H1 (cell line): ENCODE measurements around the gene LCNL1. TPM values are rescaled to one million over a fixed set of nuclear protein-coding genes. Genes with fewer than 3 reads are reported as not detected.

Experiments
- CTCF ChIA-PET: fragments of 300-600 bp; sonication (Branson Sonifier 250); formaldehyde crosslinking; loops from one replicate; lab custom pipeline; 2021; ENCODE audit not compliant: partially characterized antibody; lab: Charles Lee
- POLR2A ChIA-PET: fragments of 300-600 bp; sonication (Branson Sonifier 250); formaldehyde crosslinking; loops from one replicate; lab custom pipeline; 2021; ENCODE audit warnings: inconsistent platforms; ENCODE audit not compliant: partially characterized antibody; lab: Charles Lee
- DNase-seq, 2 experiments: peaks; one replicate each; pipeline versions ENCODE4 v3.0.0 to v3.0.0-alpha.2; 2010 to 2022; ENCODE audit warnings: low spot score in 2 of 2, low read depth in 1 of 2, mixed read lengths in 1 of 2
- FAIRE-seq: peaks from 2 replicates; lab custom pipeline; 2011; peaks lifted over from hg19 to GRCh38; lab: Jason Lieb, UNC
- H2AFZ ChIP-seq: 2 replicates; pipeline ENCODE4 v1.8.1; 2012; ENCODE audit warnings: low read length, inconsistent platforms
- H2AK5ac ChIP-seq: 2 replicates; pipeline ENCODE4 v1.6.1; 2013; ENCODE audit warnings: low read depth, low read length
- H2BK120ac ChIP-seq: replicated peaks from 2 replicates; pipeline ENCODE3; 2013; ENCODE audit warnings: low read depth, low read length, inconsistent platforms
- H2BK12ac ChIP-seq: 2 replicates; pipeline ENCODE4 v1.6.1; 2013; ENCODE audit warnings: low read depth, low read length
- H2BK15ac ChIP-seq: 2 replicates; pipeline ENCODE4 v1.6.1; 2013; ENCODE audit warnings: low read length
- H2BK20ac ChIP-seq: 2 replicates; pipeline ENCODE4 v1.6.1; 2013; ENCODE audit warnings: low read length
- H2BK5ac ChIP-seq: 2 replicates; pipeline ENCODE4 v1.6.1; 2013; ENCODE audit warnings: low read depth, low read length
- H3K14ac ChIP-seq: 2 replicates; pipeline ENCODE4 v1.6.1; 2013; ENCODE audit warnings: inconsistent platforms; ENCODE audit not compliant: insufficient read length
- H3K18ac ChIP-seq: 2 replicates; pipeline ENCODE4 v1.6.1; 2013; ENCODE audit warnings: low read length; ENCODE audit errors: extremely low read depth
- H3K23ac ChIP-seq: 2 replicates; pipeline ENCODE4 v1.6.1; 2013; ENCODE audit warnings: inconsistent platforms; ENCODE audit not compliant: insufficient read length
- H3K23me2 ChIP-seq: 2 replicates; pipeline ENCODE4 v1.6.1; 2013; ENCODE audit warnings: low read depth, low read length
- H3K27ac ChIP-seq: 2 replicates; pipeline ENCODE4 v1.6.1; 2011; ENCODE audit warnings: low read depth, low read length, inconsistent platforms
- H3K27me3 ChIP-seq, 4 experiments: replicated peaks in 1 of 4; 1 replicate in 1 of 4; 2 replicates in 3 of 4; pipeline versions ENCODE4 v1.6.1 to v1.8.1; 2011 to 2013; ENCODE audit warnings: low read length in 3 of 4, mild to moderate bottlenecking in 3 of 4, inconsistent platforms in 2 of 4, mixed read lengths in 2 of 4, moderate library complexity in 1 of 4; ENCODE audit not compliant: control insufficient read depth in 3 of 4, insufficient read depth in 3 of 4; ENCODE audit errors: extremely low read depth in 1 of 4
- H3K36me3 ChIP-seq, 4 experiments: 2 replicates each; pipeline versions ENCODE4 v1.6.1 to v1.8.1; 2011 to 2013; ENCODE audit warnings: mild to moderate bottlenecking in 4 of 4, low read length in 3 of 4, moderate library complexity in 2 of 4, control low read depth in 1 of 4, inconsistent platforms in 1 of 4; ENCODE audit not compliant: insufficient read depth in 4 of 4, control insufficient read depth in 2 of 4
- H3K4ac ChIP-seq: replicated peaks from 2 replicates; pipeline ENCODE3; 2013; ENCODE audit warnings: low read length, low read depth, mixed read lengths, inconsistent platforms; ENCODE audit not compliant: insufficient read length
- H3K4me1 ChIP-seq, 4 experiments: replicated peaks in 1 of 4; 1 replicate in 1 of 4; 2 replicates in 3 of 4; pipeline versions ENCODE4 v1.6.1 to v1.8.1; 2011 to 2013; ENCODE audit warnings: low read length in 3 of 4, inconsistent platforms in 2 of 4, mixed read lengths in 1 of 4; ENCODE audit not compliant: insufficient read depth in 4 of 4, control insufficient read depth in 3 of 4
- H3K4me2 ChIP-seq, 2 experiments: 2 replicates each; pipeline versions ENCODE4 v1.6.1 to v1.8.1; 2011 to 2013; ENCODE audit warnings: low read depth in 2 of 2, low read length in 2 of 2, control low read depth in 1 of 2, inconsistent platforms in 1 of 2, mild to moderate bottlenecking in 1 of 2; ENCODE audit not compliant: insufficient read depth in 1 of 2
- H3K4me3 ChIP-seq, 4 experiments: fragments of 200-600, 300-600 bp in 1 of 4; sonication (generic), shearing (Covaris generic), sonication (Bioruptor Twin) in 1 of 4; 2 replicates each; pipeline versions ENCODE4 v1.5.1 to v1.8.1; 2011 to 2016; ENCODE audit warnings: low read length in 4 of 4, low read depth in 3 of 4, control low read depth in 2 of 4, inconsistent platforms in 2 of 4, mild to moderate bottlenecking in 2 of 4, mixed read lengths in 1 of 4, moderate library complexity in 1 of 4; ENCODE audit not compliant: insufficient read depth in 2 of 4; ENCODE audit errors: extremely low read depth in 1 of 4
- H3K56ac ChIP-seq: replicated peaks from 2 replicates; pipeline ENCODE3; 2013; ENCODE audit warnings: low read depth, mild to moderate bottlenecking, mixed read lengths, low read length, inconsistent platforms; ENCODE audit not compliant: insufficient read length
- H3K79me1 ChIP-seq: 2 replicates; pipeline ENCODE4 v1.6.1; 2013; ENCODE audit warnings: low read depth, low read length, control low read depth
- H3K79me2 ChIP-seq, 2 experiments: 2 replicates each; pipeline versions ENCODE4 v1.6.1 to v1.8.1; 2012 to 2013; ENCODE audit warnings: low read length in 2 of 2, mild to moderate bottlenecking in 2 of 2, inconsistent platforms in 1 of 2; ENCODE audit not compliant: insufficient read depth in 2 of 2, control insufficient read depth in 1 of 2
- H3K9ac ChIP-seq, 4 experiments: replicated peaks in 1 of 4; 1 replicate in 1 of 4; 2 replicates in 3 of 4; pipeline versions ENCODE4 v1.6.1 to v1.8.1; 2011 to 2013; ENCODE audit warnings: low read depth in 3 of 4, low read length in 3 of 4, control low read depth in 2 of 4, mild to moderate bottlenecking in 2 of 4, moderate library complexity in 2 of 4, inconsistent platforms in 1 of 4; ENCODE audit errors: extremely low read depth in 1 of 4
- H3K9me3 ChIP-seq, 2 experiments: 2 replicates each; pipeline versions ENCODE4 v1.6.1 to v1.8.1; 2012 to 2013; ENCODE audit warnings: mild to moderate bottlenecking in 2 of 2, moderate library complexity in 2 of 2, control low read depth in 1 of 2, inconsistent platforms in 1 of 2, low read depth in 1 of 2, low read length in 1 of 2, mixed read lengths in 1 of 2; ENCODE audit not compliant: insufficient read depth in 2 of 2
- H4K20me1 ChIP-seq, 2 experiments: replicated peaks in 1 of 2; 2 replicates each; pipeline versions ENCODE3 to v1.8.1; 2011 to 2013; ENCODE audit warnings: inconsistent platforms in 2 of 2, low read length in 2 of 2, mild to moderate bottlenecking in 1 of 2; ENCODE audit not compliant: insufficient read depth in 2 of 2, control insufficient read depth in 1 of 2
- H4K5ac ChIP-seq: 2 replicates; pipeline ENCODE4 v1.6.1; 2013; ENCODE audit warnings: low read length, low read depth, mixed read lengths, inconsistent platforms; ENCODE audit not compliant: insufficient read length
- H4K8ac ChIP-seq: 2 replicates; pipeline ENCODE4 v1.8.0; 2013; ENCODE audit warnings: mild to moderate bottlenecking, moderate library complexity, low read length, inconsistent platforms; ENCODE audit not compliant: insufficient read depth; ENCODE audit errors: extremely low read depth
- H4K91ac ChIP-seq: replicated peaks from 2 replicates; pipeline ENCODE3; 2013; ENCODE audit warnings: low read length, mixed read lengths, inconsistent platforms; ENCODE audit not compliant: insufficient read length
- BCL11A ChIP-seq, 2 experiments: IDR thresholded peaks; one replicate each; pipeline ENCODE4 v1.6.1; 2011; ENCODE audit warnings: low read depth in 2 of 2, low read length in 2 of 2, mild to moderate bottlenecking in 2 of 2
- CBX8 ChIP-seq: fragments of 300-800, 300-1000 bp; sonication (generic); IDR thresholded peaks from 2 replicates; pipeline ENCODE4 v1.7.1; 2016; ENCODE audit warnings: low read depth, low read length, borderline replicate concordance
- GTF2F1 ChIP-seq: IDR thresholded peaks from 2 replicates; pipeline ENCODE4 v1.6.1; 2012; ENCODE audit warnings: low read depth, low read length, improper control_type of control experiment, borderline replicate concordance
- JUND ChIP-seq: IDR thresholded peaks from 2 replicates; pipeline ENCODE4 v1.6.1; 2011; ENCODE audit warnings: mild to moderate bottlenecking, improper control_type of control experiment, low read length
- MAFK ChIP-seq: IDR thresholded peaks from 2 replicates; pipeline ENCODE4 v1.6.1; 2012; ENCODE audit warnings: low read depth, mild to moderate bottlenecking, improper control_type of control experiment, low read length
- RFX5 ChIP-seq: IDR thresholded peaks from 2 replicates; pipeline ENCODE4 v1.6.1; 2011; ENCODE audit warnings: low read depth, low read length, improper control_type of control experiment, borderline replicate concordance
- RNF2 ChIP-seq: fragments of 200-900, 300-1000 bp; sonication (generic); IDR thresholded peaks from 2 replicates; pipeline ENCODE4 v1.7.1; 2016; ENCODE audit warnings: borderline replicate concordance, low read depth, mild to moderate bottlenecking, antibody characterized with exemption, low read length; ENCODE audit not compliant: poor library complexity, severe bottlenecking; ENCODE audit errors: missing control alignments
- WGBS, 2 experiments: shearing (Covaris generic) in 1 of 2; methylation state at CpG; one replicate each; pipeline versions ENCODE4 v1.1.6 to v1.1.7; 2013 to 2015; ENCODE audit warnings: low lambda C conversion rate in 2 of 2, mixed read lengths in 2 of 2, inconsistent platforms in 1 of 2, low coverage in 1 of 2, missing lambda C conversion rate in 1 of 2; ENCODE audit not compliant: insufficient replicate concordance in 2 of 2, insufficient coverage in 1 of 2, insufficient read length in 1 of 2; ENCODE audit errors: extremely low coverage in 1 of 2, missing lambda C conversion rate in 1 of 2; 5-methylcytosine and 5-hydroxymethylcytosine counted together
- polyA plus RNA-seq, 7 experiments: library from polyadenylated mRNA; depleted of rRNA in 3 of 7; stranded (reverse) in 5 of 7; unstranded in 2 of 7; fragments of >200 nt in 5 of 7; fragments of 200-250 nt in 2 of 7; gene quantifications; 1 replicate in 5 of 7; 2 replicates in 1 of 7; 4 replicates in 1 of 7; pipeline versions ENCODE4 v1.2.1 to v1.2.3, GENCODE V29; 2011 to 2013; ENCODE audit warnings: missing spikeins in 2 of 7, mixed read lengths in 2 of 7
- total RNA-seq: library from RNA; stranded (reverse); fragmentation: NEBNext Ultra II Directional; extraction: Animal tissue kit (Norgen Biotek cat#: 25700); gene quantifications from 2 replicates; pipeline ENCODE4 v1.2.1, GENCODE V29; 2021
- TF ChIP-seq, protein P1 (sequence below), 3 experiments: IDR thresholded peaks; 1 replicate in 2 of 3; 2 replicates in 1 of 3; pipeline versions ENCODE4 v1.5.1 to v1.6.1; 2011; ENCODE audit warnings: low read length in 3 of 3, mild to moderate bottlenecking in 3 of 3, inconsistent platforms in 2 of 3, low read depth in 1 of 3, moderate library complexity in 1 of 3; ENCODE audit not compliant: insufficient read depth in 1 of 3; ENCODE audit errors: control extremely low read depth in 1 of 3

Gene LCNL1
- total and polyA plus RNA-seq, 2 of the 8 experiments (the other 6 are each of a cell fraction or from before 2014, with no cell fraction given) = 0.11 TPM; not detected in 1

DNA sequence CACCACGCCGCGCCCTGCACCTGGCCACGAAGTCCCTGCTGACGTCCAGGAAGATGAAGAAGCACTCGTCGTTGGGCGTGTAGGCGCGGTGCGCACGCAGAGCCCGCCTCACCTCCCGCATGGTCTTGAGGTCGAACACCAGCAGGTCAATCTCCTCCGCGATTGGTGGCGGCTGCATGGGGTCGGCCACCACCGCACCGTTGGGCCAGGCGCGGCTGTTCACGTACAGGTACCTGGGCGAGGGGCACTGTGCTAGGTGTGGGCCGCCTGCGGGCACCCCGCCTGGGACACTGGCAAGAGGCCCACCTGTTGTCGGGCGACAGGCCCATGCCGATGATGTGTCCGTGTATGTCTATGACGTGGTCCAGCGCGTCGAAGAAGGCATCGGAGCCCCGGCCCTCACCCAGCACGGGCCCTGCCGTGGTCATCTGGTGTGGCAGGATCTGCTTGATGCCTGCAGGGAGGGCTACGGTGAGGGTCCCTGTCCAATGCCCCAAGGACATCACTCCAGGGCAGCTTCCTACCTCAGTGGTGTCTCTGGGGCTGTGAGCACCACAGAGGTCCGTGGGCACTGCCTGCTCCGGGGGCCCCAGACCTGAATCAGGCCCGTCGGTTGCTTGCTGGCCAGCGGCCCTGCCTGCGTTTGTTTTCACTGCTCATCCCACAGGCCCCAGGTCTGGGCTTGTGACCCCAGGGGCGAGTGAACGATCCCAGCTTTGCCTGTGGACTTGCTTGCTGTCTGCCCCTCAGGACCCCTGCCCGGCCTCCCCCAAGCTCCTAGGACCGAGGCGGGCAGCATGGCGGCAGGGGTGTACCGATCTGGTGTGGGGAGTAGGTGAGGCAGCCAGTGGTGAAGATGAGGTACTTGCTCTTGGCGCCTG lies 41.3 kb upstream of the LCNL1 start:
- Histone ChIP-seq H3K18ac (no peak overlapping the region), H3K9ac (no peak overlapping the region), H3K23me2 (peaks cover 5% of the 10 kb centered on the region; the same call in 1 of the 2 replicates), H3K79me2 (peaks cover 0 to 3% of the 10 kb centered on the region in 2 experiments; a peak in 1 of 4 replicates), H4K5ac (no peak overlapping the region), H3K14ac (no peak overlapping the region), H4K91ac (no peak overlapping the region), H3K56ac (no peak overlapping the region), H2AK5ac (no peak overlapping the region), H3K27me3 (no peaks in the 10 kb centered on the region), H2BK15ac (no peak overlapping the region), H3K36me3 (peaks cover 12 to 34% (median 16%) of the 10 kb centered on the region in 4 experiments; a peak in 7 of 8 replicates), H3K79me1 (no peaks in the 10 kb centered on the region; the same call in 1 of the 2 replicates), H3K4me1 (peaks cover 0 to 11% (median 7%) of the 10 kb centered on the region in 4 experiments; a peak in 5 of 7 replicates), H3K23ac (no peak overlapping the region), H2AFZ (no peak overlapping the region), H2BK12ac (no peak overlapping the region), H3K27ac (no peak overlapping the region), H3K9me3 (no peaks in the 10 kb centered on the region), H3K4ac (no peak overlapping the region), H3K4me3 (no peak overlapping the region), H4K20me1 (peaks cover 7 to 32% of the 10 kb centered on the region in 2 experiments), H4K8ac (no peak overlapping the region), H3K4me2 (no peak overlapping the region), H2BK120ac (no peak overlapping the region), H2BK5ac (no peak overlapping the region), H2BK20ac (no peak overlapping the region)
- FAIRE-seq (no peak), DNase-seq (no peak)
- ChIA-PET POLR2A (interaction anchor here (0.7 to 1.0 kb wide), 3 partner anchors 11 to 82 kb away, joined by 3 to 4 read pairs (median 3); no protein-coding TSS in a partner anchor), CTCF (no interaction called here)
- 93% methylated on average over 43 of the region's 55 CpGs; no CpG with 5 or more reads in 1 of the 2 experiments for WGBS, 2 experiments
- TF ChIP-seq BCL11A (IDR thresholded peaks at IDR 0.05; ENCODE audit: low read depth in 2 of 2, low read length in 2 of 2) (no peak), MAFK (no peak), RNF2 (no peak), JUND (no peak), GTF2F1 (no peak), RFX5 (no peak), CBX8 (no peak)
- TF ChIP-seq, protein P1, sequence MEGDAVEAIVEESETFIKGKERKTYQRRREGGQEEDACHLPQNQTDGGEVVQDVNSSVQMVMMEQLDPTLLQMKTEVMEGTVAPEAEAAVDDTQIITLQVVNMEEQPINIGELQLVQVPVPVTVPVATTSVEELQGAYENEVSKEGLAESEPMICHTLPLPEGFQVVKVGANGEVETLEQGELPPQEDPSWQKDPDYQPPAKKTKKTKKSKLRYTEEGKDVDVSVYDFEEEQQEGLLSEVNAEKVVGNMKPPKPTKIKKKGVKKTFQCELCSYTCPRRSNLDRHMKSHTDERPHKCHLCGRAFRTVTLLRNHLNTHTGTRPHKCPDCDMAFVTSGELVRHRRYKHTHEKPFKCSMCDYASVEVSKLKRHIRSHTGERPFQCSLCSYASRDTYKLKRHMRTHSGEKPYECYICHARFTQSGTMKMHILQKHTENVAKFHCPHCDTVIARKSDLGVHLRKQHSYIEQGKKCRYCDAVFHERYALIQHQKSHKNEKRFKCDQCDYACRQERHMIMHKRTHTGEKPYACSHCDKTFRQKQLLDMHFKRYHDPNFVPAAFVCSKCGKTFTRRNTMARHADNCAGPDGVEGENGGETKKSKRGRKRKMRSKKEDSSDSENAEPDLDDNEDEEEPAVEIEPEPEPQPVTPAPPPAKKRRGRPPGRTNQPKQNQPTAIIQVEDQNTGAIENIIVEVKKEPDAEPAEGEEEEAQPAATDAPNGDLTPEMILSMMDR (IDR thresholded peaks at IDR 0.05; ENCODE audit: control extremely low read depth in 1 of 3, insufficient read depth in 1 of 3, low read depth in 1 of 3, low read length in 3 of 3) = no peak
